K562 (cell line): ENCODE results near the gene C1R. TPM values are rescaled to one million over a fixed set of nuclear protein-coding genes. Genes with fewer than 3 reads are reported as not detected.

Experiments used
- ATAC-seq: fragments of 200-7000 bp; cut with Tn5 transposase; 3 replicates; pipeline ENCODE4 v1.9.1; 2020; ENCODE audit warnings: moderate library complexity
- BruUV-seq: library from RNA; stranded (reverse); fragments of 400-500 nt; replicated peaks from 2 replicates; lab custom pipeline; 2021; lab: Mats Ljungman, UMichigan
- CTCF ChIA-PET: fragments of 300-600 bp; formaldehyde crosslinking; extraction: SDS; loops from one replicate; lab custom pipeline; 2021; ENCODE audit warnings: low intra/inter-chr PET ratio; lab: Yijun Ruan, JAX
- POLR2A ChIA-PET: fragments of 300-600, 350-650 bp; sonication (Branson Sonifier 250); formaldehyde crosslinking; extraction: SDS; loops from one replicate; lab custom pipeline; 2021; ENCODE audit warnings: antibody characterized with exemption, inconsistent platforms; lab: Yijun Ruan, JAX
- DNase-seq, 4 experiments: peaks; one replicate each; pipeline versions ENCODE4 v3.0.0 to v3.0.0-alpha.2; 2011 to 2018; ENCODE audit warnings: low spot score in 3 of 4, mixed read lengths in 3 of 4; ENCODE audit errors: extremely low read depth in 1 of 4
- FAIRE-seq: peaks from 2 replicates; lab custom pipeline; 2011; peaks lifted over from hg19 to GRCh38; lab: Jason Lieb, UNC
- H2AFZ ChIP-seq: 2 replicates; pipeline ENCODE4 v1.6.0; 2011; ENCODE audit warnings: low read depth, low read length, control low read depth, inconsistent platforms
- H3K27ac ChIP-seq: fragments of 200-600 bp; 3 replicates; pipeline ENCODE4 v1.8.0; 2011; ENCODE audit warnings: low read depth, mild to moderate bottlenecking, control low read depth, inconsistent platforms, low read length, moderate library complexity, mixed read lengths; ENCODE audit errors: extremely low read depth
- H3K27me3 ChIP-seq, 2 experiments: fragments of 300-600 bp in 1 of 2; 2 replicates in 1 of 2; 3 replicates in 1 of 2; pipeline versions ENCODE4 v1.6.0 to v1.8.0; 2011; ENCODE audit warnings: inconsistent platforms in 2 of 2, low read length in 2 of 2, mild to moderate bottlenecking in 1 of 2, mixed read lengths in 1 of 2, moderate library complexity in 1 of 2; ENCODE audit not compliant: control insufficient read depth in 2 of 2, insufficient read depth in 2 of 2
- H3K36me3 ChIP-seq: fragments of 300-600 bp; 3 replicates; pipeline ENCODE4 v1.8.0; 2011; ENCODE audit warnings: mild to moderate bottlenecking, low read length, inconsistent platforms; ENCODE audit not compliant: control insufficient read depth, insufficient read depth
- H3K4me1 ChIP-seq, 2 experiments: fragments of 200-600 bp in 1 of 2; replicated peaks in 1 of 2; 2 replicates in 1 of 2; 3 replicates in 1 of 2; pipeline versions ENCODE4 v1.5.1 to v1.8.0; 2011; ENCODE audit warnings: inconsistent platforms in 2 of 2, low read length in 2 of 2, mild to moderate bottlenecking in 1 of 2, mixed read lengths in 1 of 2, moderate library complexity in 1 of 2; ENCODE audit not compliant: control insufficient read depth in 2 of 2, insufficient read depth in 2 of 2
- H3K4me2 ChIP-seq: 2 replicates; pipeline ENCODE4 v1.6.1; 2011; ENCODE audit warnings: low read length, control low read depth, inconsistent platforms, mixed read lengths; ENCODE audit not compliant: insufficient read depth
- H3K4me3 ChIP-seq: fragments of 200-600 bp; sonication (generic), shearing (Covaris generic); 2 replicates; pipeline ENCODE4 v1.5.1; 2016; ENCODE audit warnings: control low read depth, inconsistent platforms
- H3K79me2 ChIP-seq: fragments of 200-600 bp; 3 replicates; pipeline ENCODE4 v1.8.0; 2011; ENCODE audit warnings: low read length, inconsistent platforms; ENCODE audit not compliant: control insufficient read depth, insufficient read depth
- H3K9ac ChIP-seq, 2 experiments: 2 replicates each; pipeline versions ENCODE4 v1.6.0 to v1.6.1; 2011; ENCODE audit warnings: low read depth in 2 of 2, low read length in 2 of 2, control low read depth in 1 of 2, inconsistent platforms in 1 of 2, mild to moderate bottlenecking in 1 of 2, mixed read lengths in 1 of 2; ENCODE audit not compliant: insufficient read depth in 1 of 2
- H3K9me1 ChIP-seq: one replicate; pipeline ENCODE4 v1.6.0; 2011; ENCODE audit warnings: inconsistent platforms, mild to moderate bottlenecking, low read length, moderate library complexity; ENCODE audit not compliant: control insufficient read depth, insufficient read depth
- H3K9me3 ChIP-seq: replicated peaks from 2 replicates; pipeline ENCODE4 v1.5.1; 2011; ENCODE audit warnings: low read depth, low read length, inconsistent platforms; ENCODE audit not compliant: control insufficient read depth, insufficient read depth
- H4K20me1 ChIP-seq: replicated peaks from 2 replicates; pipeline ENCODE4 v1.6.1; 2011; ENCODE audit warnings: low read length, inconsistent platforms, mixed read lengths; ENCODE audit not compliant: control insufficient read depth, insufficient read depth
- ATF7 ChIP-seq: fragments of 450-650 bp; IDR thresholded peaks from 2 replicates; pipeline ENCODE4 v1.7.1; 2014; ENCODE audit warnings: mild to moderate bottlenecking, moderate library complexity
- CC2D1A ChIP-seq: fragments of 450-650 bp; IDR thresholded peaks from 2 replicates; pipeline ENCODE4 v1.6.1; 2017; ENCODE audit warnings: mild to moderate bottlenecking
- CHD2 ChIP-seq: IDR thresholded peaks from 2 replicates; pipeline ENCODE4 v1.6.1; 2011; ENCODE audit warnings: low read depth, low read length
- CSDE1 ChIP-seq, 2 experiments: fragments of 450-650 bp; IDR thresholded peaks; 2 replicates each; pipeline ENCODE4 v1.6.1; 2016; ENCODE audit warnings: mild to moderate bottlenecking in 1 of 2
- CTBP1 ChIP-seq: fragments of 450-650 bp; IDR thresholded peaks from 2 replicates; pipeline ENCODE4 v1.6.1; 2016; ENCODE audit warnings: borderline replicate concordance
- DMBX1 ChIP-seq: fragments of 250-450 bp; sonication (Bioruptor Pico); IDR thresholded peaks from 2 replicates; pipeline ENCODE4 v1.8.0; 2022; ENCODE audit warnings: inconsistent platforms, mild to moderate bottlenecking, moderate library complexity, borderline replicate concordance
- EP400 ChIP-seq: fragments of 450-650 bp; IDR thresholded peaks from 2 replicates; pipeline ENCODE4 v1.6.1; 2017; ENCODE audit warnings: antibody characterized with exemption, mild to moderate bottlenecking, moderate library complexity
- FOXM1 ChIP-seq, 2 experiments: fragments of 450-650 bp in 1 of 2; sonication (generic) in 1 of 2; formaldehyde crosslinking in 1 of 2; IDR thresholded peaks; 2 replicates each; pipeline versions ENCODE4 v1.6.1 to v1.9.0; 2017 to 2022; ENCODE audit warnings: low read depth in 2 of 2, mild to moderate bottlenecking in 2 of 2, missing genetic modification reagents in 1 of 2, moderate library complexity in 1 of 2
- KLF16 ChIP-seq: IDR thresholded peaks from 2 replicates; pipeline ENCODE4 v1.6.1; 2016; ENCODE audit warnings: antibody characterized with exemption
- MEF2D ChIP-seq: conservative IDR thresholded peaks from 2 replicates; pipeline ENCODE4 v1.6.1; 2016; ENCODE audit warnings: low read depth, missing genetic modification characterization, missing compliant biosample characterization
- NFYB ChIP-seq: IDR thresholded peaks from 2 replicates; pipeline ENCODE4 v1.6.1; 2011; ENCODE audit warnings: mild to moderate bottlenecking, moderate library complexity; ENCODE audit not compliant: insufficient read length; ENCODE audit errors: extremely low read depth
- RBBP5 ChIP-seq: fragments of 200-600 bp; sonication (generic); IDR thresholded peaks from 2 replicates; pipeline ENCODE4 v1.6.1; 2012; ENCODE audit warnings: borderline replicate concordance, mild to moderate bottlenecking, low read length, control low read depth, inconsistent platforms; ENCODE audit not compliant: insufficient read depth, poor library complexity, severe bottlenecking
- RBFOX2 ChIP-seq: fragments of 200-400 bp; formaldehyde crosslinking; IDR thresholded peaks from 2 replicates; pipeline ENCODE4 v1.6.1; 2017; ENCODE audit warnings: low read depth, mild to moderate bottlenecking, low read length, moderate library complexity
- SUPT5H ChIP-seq: fragments of 450-650 bp; IDR thresholded peaks from 2 replicates; pipeline ENCODE4 v1.6.1; 2016
- ZNF263 ChIP-seq: sonication (generic); formaldehyde crosslinking; IDR thresholded peaks from 2 replicates; pipeline ENCODE4 v1.8.0; 2022; ENCODE audit warnings: mild to moderate bottlenecking, missing genetic modification reagents, borderline replicate concordance
- ZNF780A ChIP-seq: fragments of 250-450 bp; sonication (Bioruptor Pico); IDR thresholded peaks from 2 replicates; pipeline ENCODE4 v1.5.0; 2021; ENCODE audit warnings: mild to moderate bottlenecking
- WGBS: fragments of 100-300 bp; shearing (Covaris generic); methylation state at CpG from one replicate; pipeline ENCODE4 v1.1.6; 2016; ENCODE audit warnings: low coverage, mixed read lengths; ENCODE audit not compliant: insufficient coverage; ENCODE audit errors: missing lambda C conversion rate; 5-methylcytosine and 5-hydroxymethylcytosine counted together
- in situ Hi-C: fragments of 300-500 bp; cut with MboI; formaldehyde crosslinking; loops from 4 replicates; pipeline ENCODE4 v1.15.0; 2018; ENCODE audit warnings: inconsistent platforms, mixed read lengths
- intact Hi-C: fragments of 100-400 bp; cut with micrococcal nuclease; formaldehyde crosslinking; loops from 2 replicates; pipeline ENCODE4 v1.14.2; 2022
- polyA plus RNA-seq, 8 experiments: library from polyadenylated mRNA; depleted of rRNA in 4 of 8; stranded (reverse) in 5 of 8; unstranded in 3 of 8; fragments of >200 nt; fragmentation: Nextera tagmentation in 2 of 8; fragmentation: Illumina TruSeq in 1 of 8; extraction: Ambion mirVana in 2 of 8; extraction: Trizol in 1 of 8; gene quantifications; 2 replicates each; pipeline versions ENCODE4 v1.2.1 to v1.2.3, GENCODE V29; 2011 to 2014; ENCODE audit warnings: inconsistent platforms in 1 of 8, missing spikeins in 1 of 8
- total RNA-seq, 7 experiments: library from RNA; depleted of rRNA in 6 of 7; stranded (reverse); fragments of >200 nt in 6 of 7; fragmentation: Illumina TruSeq in 2 of 7; extraction: Trizol in 2 of 7; gene quantifications; 2 replicates each; pipeline versions ENCODE4 v1.2.1 to v1.2.3, GENCODE V29; 2011 to 2021; ENCODE audit warnings: low replicate concordance in 1 of 7
- TF ChIP-seq, protein P1 (sequence below): sonication (generic); formaldehyde crosslinking; IDR thresholded peaks from 2 replicates; pipeline ENCODE4 v1.9.0; 2022; ENCODE audit warnings: mild to moderate bottlenecking, missing genetic modification reagents
- TF ChIP-seq, protein P2 (sequence below): fragments of 450-650 bp; IDR thresholded peaks from 2 replicates; pipeline ENCODE4 v1.6.1; 2017; ENCODE audit warnings: antibody characterized with exemption, mild to moderate bottlenecking

Gene C1R
- total and polyA plus RNA-seq, 9 of the 15 experiments (the other 6 are each of a cell fraction or from before 2014, with no cell fraction given) = 0.07 to 1.0 (median 0.33) TPM; not detected in 1

DNA sequence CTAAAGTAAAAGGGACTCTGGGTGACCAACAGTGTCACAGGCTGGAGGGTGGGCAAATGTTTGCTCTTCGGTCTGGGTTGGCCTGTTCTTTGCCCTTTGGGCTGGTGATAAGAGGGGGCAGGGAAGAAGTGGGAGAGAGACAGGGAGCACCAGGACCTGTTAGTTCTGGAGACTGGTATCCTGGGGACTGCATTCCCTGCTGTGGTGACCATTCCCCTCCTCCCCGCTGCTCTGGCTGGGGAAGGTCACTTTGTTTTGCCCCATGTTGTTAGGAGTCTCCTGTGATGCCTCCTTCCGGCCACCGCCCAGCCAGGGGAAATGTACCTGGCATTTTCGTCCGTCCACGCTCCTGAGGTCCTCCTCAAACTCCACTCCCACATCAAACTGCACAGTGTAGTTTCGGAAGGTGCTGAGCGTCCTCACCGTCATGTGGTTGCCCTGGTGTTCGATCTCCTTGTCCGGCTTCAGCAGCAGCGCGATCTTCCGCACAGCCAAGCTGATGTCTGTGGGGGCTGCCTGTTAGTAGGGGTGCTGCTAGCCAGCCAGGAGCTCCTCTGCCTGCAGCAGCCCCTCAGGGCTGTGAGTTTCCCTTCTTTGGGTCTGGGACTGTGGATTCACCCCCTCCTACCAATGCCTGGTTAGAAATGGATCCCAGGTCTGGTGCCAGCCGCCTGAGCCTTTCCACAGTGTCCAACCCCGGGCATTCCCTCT, 35.8 kb upstream of the C1R start:
- ChIA-PET POLR2A (interaction anchor here (0.8 to 1.3 kb wide), 3 partner anchors 10 to 13 kb away, joined by 3 to 5 read pairs (median 3); no protein-coding TSS in a partner anchor), CTCF (no interaction called here)
- H3K27me3 ChIP-seq = no peaks in the 10 kb centered on the region
- peaks cover 35% of the 10 kb centered on the region for H3K79me2 ChIP-seq
- no peaks in the 10 kb centered on the region for H3K9me1 ChIP-seq
- peak overlapping the region; percentile 68 to 91 for H3K9ac ChIP-seq
- H3K4me2 ChIP-seq = peak overlapping the region; percentile 87
- ATAC-seq = peak; percentile 24
- no peaks in the 10 kb centered on the region for H3K9me3 ChIP-seq
- FAIRE-seq = peak; percentile 80
- H3K27ac ChIP-seq = peak overlapping the region; percentile 81
- H2AFZ ChIP-seq = peak overlapping the region; percentile 84
- 3% methylated on average over 16 of the region's 17 CpGs for WGBS
- in situ Hi-C loops = no loop called here
- intact Hi-C loops = no loop called here
- H3K4me3 ChIP-seq = peak overlapping the region; percentile 61
- DNase-seq = peak in 1 of 4 experiments; percentile 45
- H3K4me1 ChIP-seq = peaks cover 52 to 68% of the 10 kb centered on the region in 2 experiments
- TSS peak; percentile 80 for BruUV-seq
- H3K36me3 ChIP-seq = 0 out of 3 replicates have a peak, but pooled peaks cover 4% of the 10 kb centered on the region
- H4K20me1 ChIP-seq = 0 out of 2 replicates have a peak, but pooled peaks cover 2% of the 10 kb centered on the region
- no peak for TF ChIP-seq CHD2
- no peak for TF ChIP-seq CSDE1 (IDR thresholded peaks at IDR 0.05)
- no peak for TF ChIP-seq NFYB
- TF ChIP-seq DMBX1 (CRISPR knock-in tag) = no peak
- TF ChIP-seq, protein P1, sequence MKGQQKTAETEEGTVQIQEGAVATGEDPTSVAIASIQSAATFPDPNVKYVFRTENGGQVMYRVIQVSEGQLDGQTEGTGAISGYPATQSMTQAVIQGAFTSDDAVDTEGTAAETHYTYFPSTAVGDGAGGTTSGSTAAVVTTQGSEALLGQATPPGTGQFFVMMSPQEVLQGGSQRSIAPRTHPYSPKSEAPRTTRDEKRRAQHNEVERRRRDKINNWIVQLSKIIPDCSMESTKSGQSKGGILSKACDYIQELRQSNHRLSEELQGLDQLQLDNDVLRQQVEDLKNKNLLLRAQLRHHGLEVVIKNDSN (CRISPR knock-in tag) = no peak
- peak; percentile 50; the same call in 1 of the 2 replicates for TF ChIP-seq RBFOX2
- TF ChIP-seq RBBP5 = peak; percentile 19
- TF ChIP-seq ZNF780A = no peak
- TF ChIP-seq EP400 = no peak
- TF ChIP-seq MEF2D (tag) = no peak
- TF ChIP-seq CTBP1 = 0 out of 2 replicates have a peak, but pooled peaks have one; percentile 5
- TF ChIP-seq CC2D1A = no peak
- TF ChIP-seq ZNF263 = peak; percentile 46; the same call in 1 of the 2 replicates
- no peak for TF ChIP-seq KLF16
- 0 out of 2 replicates have a peak, but pooled peaks have one; percentile 11 for TF ChIP-seq ATF7
- TF ChIP-seq SUPT5H = no peak
- TF ChIP-seq FOXM1 (IDR thresholded peaks at IDR 0.05; ENCODE audit: low read depth) = no peak
- no peak for TF ChIP-seq FOXM1 (CRISPR knock-in tag; IDR thresholded peaks at IDR 0.05; ENCODE audit: low read depth)
- TF ChIP-seq, protein P2, sequence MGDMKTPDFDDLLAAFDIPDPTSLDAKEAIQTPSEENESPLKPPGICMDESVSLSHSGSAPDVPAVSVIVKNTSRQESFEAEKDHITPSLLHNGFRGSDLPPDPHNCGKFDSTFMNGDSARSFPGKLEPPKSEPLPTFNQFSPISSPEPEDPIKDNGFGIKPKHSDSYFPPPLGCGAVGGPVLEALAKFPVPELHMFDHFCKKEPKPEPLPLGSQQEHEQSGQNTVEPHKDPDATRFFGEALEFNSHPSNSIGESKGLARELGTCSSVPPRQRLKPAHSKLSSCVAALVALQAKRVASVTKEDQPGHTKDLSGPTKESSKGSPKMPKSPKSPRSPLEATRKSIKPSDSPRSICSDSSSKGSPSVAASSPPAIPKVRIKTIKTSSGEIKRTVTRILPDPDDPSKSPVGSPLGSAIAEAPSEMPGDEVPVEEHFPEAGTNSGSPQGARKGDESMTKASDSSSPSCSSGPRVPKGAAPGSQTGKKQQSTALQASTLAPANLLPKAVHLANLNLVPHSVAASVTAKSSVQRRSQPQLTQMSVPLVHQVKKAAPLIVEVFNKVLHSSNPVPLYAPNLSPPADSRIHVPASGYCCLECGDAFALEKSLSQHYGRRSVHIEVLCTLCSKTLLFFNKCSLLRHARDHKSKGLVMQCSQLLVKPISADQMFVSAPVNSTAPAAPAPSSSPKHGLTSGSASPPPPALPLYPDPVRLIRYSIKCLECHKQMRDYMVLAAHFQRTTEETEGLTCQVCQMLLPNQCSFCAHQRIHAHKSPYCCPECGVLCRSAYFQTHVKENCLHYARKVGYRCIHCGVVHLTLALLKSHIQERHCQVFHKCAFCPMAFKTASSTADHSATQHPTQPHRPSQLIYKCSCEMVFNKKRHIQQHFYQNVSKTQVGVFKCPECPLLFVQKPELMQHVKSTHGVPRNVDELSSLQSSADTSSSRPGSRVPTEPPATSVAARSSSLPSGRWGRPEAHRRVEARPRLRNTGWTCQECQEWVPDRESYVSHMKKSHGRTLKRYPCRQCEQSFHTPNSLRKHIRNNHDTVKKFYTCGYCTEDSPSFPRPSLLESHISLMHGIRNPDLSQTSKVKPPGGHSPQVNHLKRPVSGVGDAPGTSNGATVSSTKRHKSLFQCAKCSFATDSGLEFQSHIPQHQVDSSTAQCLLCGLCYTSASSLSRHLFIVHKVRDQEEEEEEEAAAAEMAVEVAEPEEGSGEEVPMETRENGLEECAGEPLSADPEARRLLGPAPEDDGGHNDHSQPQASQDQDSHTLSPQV = 0 out of 2 replicates have a peak, but pooled peaks have one; percentile 37
